AG04450 (cell line): ENCODE results near the gene LARP4. TPM values are rescaled to one million over a fixed set of nuclear protein-coding genes. Genes with fewer than 3 reads are reported as not detected.

Experiments used
- CTCF ChIA-PET: fragments of 300-600, 350-600 bp; formaldehyde crosslinking; extraction: SDS; loops from one replicate; lab custom pipeline; 2022; ENCODE audit warnings: antibody characterized with exemption, inconsistent platforms; lab: Charles Lee
- POLR2A ChIA-PET: fragments of 350-600 bp; formaldehyde crosslinking; extraction: SDS; loops from one replicate; lab custom pipeline; 2021; ENCODE audit warnings: antibody characterized with exemption, inconsistent platforms; lab: Yijun Ruan, JAX
- DNase-seq: peaks from one replicate; pipeline ENCODE4 v3.0.0-alpha.2; 2011; ENCODE audit warnings: low read depth, low spot score
- H3K27ac ChIP-seq: one replicate; pipeline ENCODE4 v1.5.1; 2012; ENCODE audit warnings: low read depth, low read length, control low read depth
- H3K27me3 ChIP-seq: one replicate; pipeline ENCODE4 v1.6.0; 2012; ENCODE audit warnings: low read length; ENCODE audit not compliant: control insufficient read depth, insufficient read depth
- H3K4me3 ChIP-seq: 2 replicates; pipeline ENCODE4 v1.5.1; 2011; ENCODE audit warnings: mild to moderate bottlenecking, low read depth, low read length, control low read depth
- H3K9me3 ChIP-seq: 2 replicates; pipeline ENCODE4 v1.5.1; 2012; ENCODE audit warnings: low read length; ENCODE audit not compliant: control insufficient read depth, insufficient read depth
- CTCF ChIP-seq: IDR thresholded peaks from 2 replicates; pipeline ENCODE4 v1.5.1; 2011; ENCODE audit warnings: low read depth, low read length, control low read depth, inconsistent platforms
- polyA plus RNA-seq: library from polyadenylated mRNA; depleted of rRNA; stranded (reverse); fragments of >200 nt; gene quantifications from 2 replicates; pipeline ENCODE4 v1.2.3, GENCODE V29; 2011

Gene LARP4
- polyA plus RNA-seq, 1 experiment, result 25.5 TPM

GRCh38 chr12:50505675-50506530 lies 105.2 kb downstream of the LARP4 start:
- no peaks in the 10 kb centered on the region for H3K9me3 ChIP-seq
- no peak for DNase-seq
- peak overlapping the region; percentile 57 for H3K27ac ChIP-seq
- ChIA-PET CTCF (interaction anchor here (1.0 to 5.1 kb wide), 11 partner anchors 12 to 229 kb away, joined by 3 to 27 read pairs (median 5); no protein-coding TSS in a partner anchor), POLR2A (interaction anchor here (0.7 kb wide), 1 partner anchor 10 kb away, joined by 3 read pairs; no protein-coding TSS in a partner anchor)
- no peak for TF ChIP-seq CTCF
- no peaks in the 10 kb centered on the region for H3K27me3 ChIP-seq
- H3K4me3 ChIP-seq, result peak overlapping the region; percentile 90

GRCh38 chr12:50506753-50507473 lies 106.2 kb downstream of the LARP4 start:
- Histone ChIP-seq H3K9me3 (no peaks in the 10 kb centered on the region), H3K27me3 (no peaks in the 10 kb centered on the region), H3K27ac (no peak overlapping the region), H3K4me3 (peak overlapping the region; percentile 90)
- DNase-seq, result no peak
- CTCF ChIA-PET, result interaction anchor here (1.1 to 5.1 kb wide), 3 partner anchors 10 to 228 kb away, joined by 3 to 27 read pairs (median 17); no protein-coding TSS in a partner anchor
- TF ChIP-seq CTCF, result no peak
- POLR2A ChIA-PET, result no interaction called here

GRCh38 chr12:50507474-50507838 lies 106.8 kb downstream of the LARP4 start:
- no peak overlapping the region for H3K4me3 ChIP-seq
- CTCF ChIA-PET, result interaction anchor here (1.1 to 5.1 kb wide), 3 partner anchors 10 to 227 kb away, joined by 3 to 27 read pairs (median 10); no protein-coding TSS in a partner anchor
- no peak for TF ChIP-seq CTCF
- no peaks in the 10 kb centered on the region for H3K27me3 ChIP-seq
- no peak for DNase-seq
- no peaks in the 10 kb centered on the region for H3K9me3 ChIP-seq
- POLR2A ChIA-PET, result no interaction called here
- H3K27ac ChIP-seq, result no peak overlapping the region

GRCh38 chr12:50507930-50508329 lies 107.2 kb downstream of the LARP4 start:
- TF ChIP-seq CTCF, result no peak
- ChIA-PET POLR2A (interaction anchor here (0.6 kb wide), 1 partner anchor 49 kb away, joined by 3 read pairs; no protein-coding TSS in a partner anchor), CTCF (interaction anchor here (0.6 to 5.1 kb wide), 4 partner anchors 11 to 261 kb away, joined by 3 to 27 read pairs (median 6); no protein-coding TSS in a partner anchor)
- H3K9me3 ChIP-seq, result no peaks in the 10 kb centered on the region
- no peak for DNase-seq
- H3K27ac ChIP-seq, result no peak overlapping the region
- H3K4me3 ChIP-seq, result no peak overlapping the region
- no peaks in the 10 kb centered on the region for H3K27me3 ChIP-seq
